ENCODE measurements around the gene RHBG.

RHBG gene

DNA sequence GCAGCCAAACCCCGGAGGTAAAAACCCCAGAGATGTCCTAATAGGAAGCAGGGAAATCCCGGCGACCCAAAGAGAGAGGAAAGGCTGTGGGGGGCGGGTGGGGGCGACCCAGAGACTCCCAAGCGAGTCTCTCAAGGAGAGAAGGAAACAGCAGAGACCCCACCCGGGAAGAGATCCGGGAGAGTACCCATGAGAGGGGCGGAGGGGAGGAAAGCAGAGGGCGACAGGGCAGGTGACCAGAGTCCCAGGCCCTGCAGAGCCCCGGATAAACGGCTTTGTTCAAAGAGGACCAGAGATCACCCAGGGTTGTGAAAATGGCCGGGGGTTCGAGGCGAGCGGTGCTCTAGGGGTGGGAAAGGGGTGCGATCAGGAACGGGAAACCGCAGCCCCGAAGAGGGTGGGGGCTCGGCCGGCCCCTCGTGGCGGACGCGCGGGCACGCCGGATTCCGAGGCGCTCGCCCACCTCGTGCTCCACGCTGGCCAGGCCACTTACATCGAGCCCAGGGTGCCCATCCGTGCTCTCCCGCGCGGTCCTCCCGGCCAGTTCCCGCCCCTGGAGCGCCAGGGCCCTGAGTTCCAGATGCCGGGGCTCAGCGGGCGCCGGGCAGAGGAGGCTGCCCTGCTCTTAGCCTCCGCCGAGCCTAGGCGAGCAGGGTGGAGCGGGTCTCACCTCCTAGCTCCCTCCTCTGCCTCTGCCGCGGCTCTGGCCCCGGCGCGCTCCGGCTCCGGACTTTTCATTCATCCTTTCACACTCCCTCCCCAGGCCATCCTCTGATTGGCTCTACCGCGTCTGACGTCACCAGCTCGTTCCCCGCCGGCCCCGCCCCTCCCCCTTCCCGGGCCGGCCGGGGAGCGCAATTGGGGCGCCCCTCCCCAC, 52.3 kb downstream of the RHBG start:
- Mint-ChIP-seq H3K4me3 (no peak overlapping the region), H3K27me3 (ENCODE audit: low read depth, poor library complexity) (peaks cover 100% of the 10 kb centered on the region), H3K36me3 (ENCODE audit: low read depth) (no peaks in the 10 kb centered on the region), H3K4me1 (peaks cover 4% of the 10 kb centered on the region), H3K27ac (no peak overlapping the region), H3K9me3 (no peaks in the 10 kb centered on the region)
- peak; percentile 77 for DNase-seq
- no peak for TF ChIP-seq CTCF (IDR thresholded peaks at IDR 0.05)

- TF ChIP-seq CTCF (IDR thresholded peaks at IDR 0.05) = no peak
- Mint-ChIP-seq H3K4me3 (no peak overlapping the region), H3K36me3 (ENCODE audit: low read depth) (no peaks in the 10 kb centered on the region), H3K27me3 (ENCODE audit: low read depth, poor library complexity) (peaks cover 100% of the 10 kb centered on the region), H3K9me3 (no peaks in the 10 kb centered on the region), H3K27ac (no peak overlapping the region), H3K4me1 (peaks cover 4% of the 10 kb centered on the region)
- no peak for DNase-seq
Measured at GRCh38 chr1:156421939-156422601, 53.1 kb downstream of the RHBG start.

- peaks cover 4% of the 10 kb centered on the region for H3K4me1 Mint-ChIP-seq
- DNase-seq = no peak
- H3K27ac Mint-ChIP-seq = no peak overlapping the region
- no peaks in the 10 kb centered on the region for H3K9me3 Mint-ChIP-seq
- no peak overlapping the region for H3K4me3 Mint-ChIP-seq
- no peaks in the 10 kb centered on the region for H3K36me3 Mint-ChIP-seq (ENCODE audit: low read depth)
- H3K27me3 Mint-ChIP-seq (ENCODE audit: low read depth, poor library complexity) = peaks cover 100% of the 10 kb centered on the region
- no peak for TF ChIP-seq CTCF (IDR thresholded peaks at IDR 0.05)
Measured at GRCh38 chr1:156422602-156423091, 53.6 kb downstream of the RHBG start.

DNA sequence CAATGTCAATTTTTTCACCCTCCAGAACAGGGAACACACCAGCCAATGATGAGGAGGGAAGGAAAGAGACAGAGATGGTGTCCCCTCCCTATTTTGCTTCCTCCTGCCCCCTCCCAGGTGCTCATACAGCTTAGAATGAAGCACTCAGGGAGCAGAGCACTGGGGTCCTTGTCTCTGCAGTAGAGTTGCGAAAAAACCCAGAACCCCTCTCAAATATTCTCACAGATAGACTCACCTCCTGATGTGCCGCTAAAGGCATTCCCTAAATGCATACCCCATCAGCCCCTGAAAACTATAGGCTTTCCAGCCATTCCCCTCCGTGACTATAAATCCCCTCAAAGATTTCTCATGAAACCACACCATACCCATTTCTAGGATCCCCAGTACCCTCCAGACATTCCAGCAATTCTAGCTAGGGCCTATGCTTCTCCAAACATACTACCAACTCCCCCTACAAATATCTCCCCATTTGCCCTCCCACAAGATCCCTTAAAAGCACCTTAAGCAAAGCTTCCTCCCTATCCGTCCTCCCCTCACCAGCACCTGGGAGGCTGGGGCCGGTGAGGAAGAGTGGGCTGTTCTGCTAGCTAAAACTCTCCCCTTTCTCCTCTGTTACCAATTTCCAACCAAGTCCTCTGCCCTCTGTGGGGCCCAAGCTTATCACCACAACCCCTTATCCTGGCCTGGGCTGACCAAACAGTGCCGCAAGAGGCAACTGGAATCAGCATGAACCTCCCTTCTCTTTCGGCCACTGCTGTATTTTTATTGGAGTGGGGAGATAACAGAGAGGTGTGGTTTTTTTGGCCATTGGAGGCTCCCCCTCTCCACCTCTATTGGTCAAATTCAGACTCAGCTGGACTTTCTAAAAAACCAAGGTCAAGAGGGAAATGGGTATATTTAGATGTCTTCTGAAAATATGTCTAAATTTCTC, 54.7 kb downstream of the RHBG start:
- no peaks in the 10 kb centered on the region for H3K9me3 Mint-ChIP-seq
- H3K27ac Mint-ChIP-seq = no peak overlapping the region
- peaks cover 4% of the 10 kb centered on the region for H3K4me1 Mint-ChIP-seq
- no peaks in the 10 kb centered on the region for H3K36me3 Mint-ChIP-seq (ENCODE audit: low read depth)
- peaks cover 100% of the 10 kb centered on the region for H3K27me3 Mint-ChIP-seq (ENCODE audit: low read depth, poor library complexity)
- H3K4me3 Mint-ChIP-seq = no peak overlapping the region
- TF ChIP-seq CTCF (IDR thresholded peaks at IDR 0.05) = no peak
- no peak for DNase-seq

DNA sequence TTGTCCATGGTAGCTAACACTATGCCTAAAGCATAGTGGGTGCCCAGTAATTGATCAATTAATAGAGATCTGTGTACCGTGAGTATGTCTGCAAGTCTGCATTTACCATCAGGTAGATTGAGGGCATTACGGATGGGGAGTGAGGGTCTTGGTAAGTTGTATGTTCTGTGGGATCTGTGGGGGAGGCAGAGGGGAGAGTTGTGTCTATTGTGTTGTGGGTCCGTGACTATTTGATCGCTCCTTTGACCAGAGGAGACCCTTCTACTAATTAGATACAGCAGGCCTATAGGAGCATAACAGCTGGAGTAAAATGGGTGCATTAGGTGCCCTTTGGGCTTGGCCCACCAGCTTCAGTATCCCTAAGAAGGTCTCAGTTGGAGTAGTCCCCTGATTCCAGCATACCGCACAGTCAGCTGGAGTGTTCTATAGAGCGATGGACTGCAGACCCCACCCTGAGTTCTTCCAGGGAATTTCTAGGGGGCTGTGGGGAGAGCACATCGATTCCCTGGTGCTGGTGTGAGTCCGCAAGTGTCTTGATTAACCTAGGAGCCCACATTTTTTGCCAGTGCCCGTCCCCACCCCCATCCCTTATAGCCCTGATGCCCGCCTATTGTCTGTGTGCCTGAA, 55.9 kb downstream of the RHBG start:
- H3K27me3 Mint-ChIP-seq (ENCODE audit: low read depth, poor library complexity) = peaks cover 100% of the 10 kb centered on the region

More for the DNA sequence above, 55.9 kb downstream of the RHBG start:
- H3K36me3 Mint-ChIP-seq (ENCODE audit: low read depth) = no peaks in the 10 kb centered on the region
- no peak for DNase-seq
- no peak for TF ChIP-seq CTCF (IDR thresholded peaks at IDR 0.05)
- H3K27ac Mint-ChIP-seq = no peak overlapping the region
- H3K9me3 Mint-ChIP-seq = no peaks in the 10 kb centered on the region
- peaks cover 9% of the 10 kb centered on the region for H3K4me1 Mint-ChIP-seq
- no peak overlapping the region for H3K4me3 Mint-ChIP-seq
